Measurements from ENCODE around the gene SUSD4. TPM values are rescaled to one million over a fixed set of nuclear protein-coding genes. Genes with fewer than 3 reads are reported as not detected.

Gene SUSD4
- total RNA-seq, 1 donor from 2014 or later: 0.79 TPM

GRCh38 chr1:223189903-223190724 lies 173.9 kb downstream of the SUSD4 start:
- Histone ChIP-seq H3K4me3 (ENCODE audit: low read depth, low read length) (no peak overlapping the region), H3K27me3 (ENCODE audit: control insufficient read depth, insufficient read depth, low read length) (no peaks in the 10 kb centered on the region), H3K36me3 (ENCODE audit: control insufficient read depth, insufficient read depth, low read length) (no peaks in the 10 kb centered on the region)
- TF ChIP-seq, protein P1, sequence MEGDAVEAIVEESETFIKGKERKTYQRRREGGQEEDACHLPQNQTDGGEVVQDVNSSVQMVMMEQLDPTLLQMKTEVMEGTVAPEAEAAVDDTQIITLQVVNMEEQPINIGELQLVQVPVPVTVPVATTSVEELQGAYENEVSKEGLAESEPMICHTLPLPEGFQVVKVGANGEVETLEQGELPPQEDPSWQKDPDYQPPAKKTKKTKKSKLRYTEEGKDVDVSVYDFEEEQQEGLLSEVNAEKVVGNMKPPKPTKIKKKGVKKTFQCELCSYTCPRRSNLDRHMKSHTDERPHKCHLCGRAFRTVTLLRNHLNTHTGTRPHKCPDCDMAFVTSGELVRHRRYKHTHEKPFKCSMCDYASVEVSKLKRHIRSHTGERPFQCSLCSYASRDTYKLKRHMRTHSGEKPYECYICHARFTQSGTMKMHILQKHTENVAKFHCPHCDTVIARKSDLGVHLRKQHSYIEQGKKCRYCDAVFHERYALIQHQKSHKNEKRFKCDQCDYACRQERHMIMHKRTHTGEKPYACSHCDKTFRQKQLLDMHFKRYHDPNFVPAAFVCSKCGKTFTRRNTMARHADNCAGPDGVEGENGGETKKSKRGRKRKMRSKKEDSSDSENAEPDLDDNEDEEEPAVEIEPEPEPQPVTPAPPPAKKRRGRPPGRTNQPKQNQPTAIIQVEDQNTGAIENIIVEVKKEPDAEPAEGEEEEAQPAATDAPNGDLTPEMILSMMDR (IDR thresholded peaks at IDR 0.05; ENCODE audit: insufficient read depth, low read length, severe bottlenecking): no peak
- peak; percentile 87 for DNase-seq (ENCODE audit: low read depth)
- FAIRE-seq: peak; percentile 75

DNA sequence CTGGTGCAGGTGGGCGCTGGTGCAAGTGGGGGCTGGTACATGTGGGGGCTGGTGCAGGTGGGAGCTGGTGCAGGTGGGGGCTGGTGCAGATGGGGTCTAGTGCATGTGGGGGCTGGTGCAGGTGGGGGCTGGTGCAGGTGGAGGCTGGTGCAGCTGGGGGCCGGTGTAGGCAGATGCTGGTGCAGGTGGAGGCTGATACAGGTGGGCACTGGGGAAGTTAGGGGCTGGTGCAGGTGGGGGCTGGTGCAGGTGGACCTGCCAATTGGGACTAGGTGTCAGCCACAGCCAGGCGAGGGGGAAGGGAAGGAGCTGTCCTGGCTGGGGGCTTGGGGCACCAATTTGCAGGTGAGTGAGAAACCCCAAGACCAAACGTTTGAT lies 174.5 kb downstream of the SUSD4 start:
- FAIRE-seq (no peak), DNase-seq (ENCODE audit: low read depth) (no peak)
- H3K27me3 ChIP-seq (ENCODE audit: control insufficient read depth, insufficient read depth, low read length): no peaks in the 10 kb centered on the region
- TF ChIP-seq, protein P1 (IDR thresholded peaks at IDR 0.05; ENCODE audit: insufficient read depth, low read length, severe bottlenecking): no peak
- H3K36me3 ChIP-seq (ENCODE audit: control insufficient read depth, insufficient read depth, low read length): no peaks in the 10 kb centered on the region
- H3K4me3 ChIP-seq (ENCODE audit: low read depth, low read length): no peak overlapping the region

DNA sequence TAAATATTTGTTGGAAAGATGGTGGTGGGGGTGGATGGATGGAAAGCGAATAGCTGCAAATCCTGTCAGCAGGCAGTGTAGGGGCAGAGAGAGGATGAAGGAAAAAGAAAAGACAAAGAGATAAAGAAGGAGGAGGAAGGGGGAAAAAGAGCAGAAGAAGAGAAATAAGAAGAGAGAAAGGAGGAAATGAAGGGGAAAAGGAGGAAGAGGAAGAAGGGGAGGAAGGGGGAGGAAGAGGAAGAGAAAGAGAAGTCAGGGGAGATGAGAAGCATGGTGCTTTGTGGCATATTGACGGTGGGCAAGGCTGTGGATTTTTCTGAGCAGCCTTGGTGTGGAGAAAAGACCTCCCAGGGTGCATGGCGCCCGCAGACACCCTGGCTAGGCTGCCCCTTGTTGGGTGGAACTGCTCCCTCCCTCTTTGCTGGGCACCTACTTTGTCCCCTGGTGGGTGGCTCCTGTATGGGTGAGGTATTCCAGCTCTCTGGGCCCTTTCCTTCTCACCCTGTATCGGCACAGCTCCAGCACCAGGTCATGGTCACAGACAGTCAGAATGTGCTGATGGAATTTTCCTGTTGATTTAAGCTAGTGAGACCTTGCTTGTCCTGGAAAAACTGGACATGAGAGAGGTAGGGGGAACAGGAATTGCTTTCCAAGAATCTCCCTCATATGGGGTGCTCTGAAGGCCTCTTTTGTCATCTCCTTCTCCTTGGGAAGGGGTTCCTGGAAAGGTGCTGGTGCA lies 175.2 kb downstream of the SUSD4 start:
- H3K4me3 ChIP-seq (ENCODE audit: low read depth, low read length): no peak overlapping the region
- no peaks in the 10 kb centered on the region for H3K27me3 ChIP-seq (ENCODE audit: control insufficient read depth, insufficient read depth, low read length)
- TF ChIP-seq, protein P1 (IDR thresholded peaks at IDR 0.05; ENCODE audit: insufficient read depth, low read length, severe bottlenecking): no peak
- DNase-seq (ENCODE audit: low read depth) (no peak), FAIRE-seq (no peak)
- no peaks in the 10 kb centered on the region for H3K36me3 ChIP-seq (ENCODE audit: control insufficient read depth, insufficient read depth, low read length)

DNA sequence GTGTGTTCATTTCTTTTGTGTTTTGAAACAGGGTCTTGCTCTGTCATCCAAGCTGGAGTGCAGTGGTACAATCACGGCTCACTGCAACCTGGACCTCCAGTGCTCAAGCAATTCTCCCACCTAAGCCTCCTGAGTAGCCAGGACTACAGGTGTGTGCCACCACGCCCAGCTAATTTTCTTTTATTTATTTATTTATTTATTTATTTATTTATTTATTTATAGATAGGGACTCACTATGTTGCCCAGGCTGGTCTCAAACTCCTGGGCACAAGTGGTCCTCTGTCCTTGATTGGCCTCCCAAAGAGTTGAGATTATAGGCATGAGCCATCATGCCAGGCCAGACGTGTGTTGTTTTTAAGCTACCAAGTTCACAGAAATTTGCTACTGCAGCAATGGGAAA lies 177.2 kb downstream of the SUSD4 start:
- H3K4me3 ChIP-seq (ENCODE audit: low read depth, low read length): no peak overlapping the region
- FAIRE-seq (no peak), DNase-seq (ENCODE audit: low read depth) (no peak)
- TF ChIP-seq, protein P1 (IDR thresholded peaks at IDR 0.05; ENCODE audit: insufficient read depth, low read length, severe bottlenecking): no peak
- no peaks in the 10 kb centered on the region for H3K27me3 ChIP-seq (ENCODE audit: control insufficient read depth, insufficient read depth, low read length)
- no peaks in the 10 kb centered on the region for H3K36me3 ChIP-seq (ENCODE audit: control insufficient read depth, insufficient read depth, low read length)

DNA sequence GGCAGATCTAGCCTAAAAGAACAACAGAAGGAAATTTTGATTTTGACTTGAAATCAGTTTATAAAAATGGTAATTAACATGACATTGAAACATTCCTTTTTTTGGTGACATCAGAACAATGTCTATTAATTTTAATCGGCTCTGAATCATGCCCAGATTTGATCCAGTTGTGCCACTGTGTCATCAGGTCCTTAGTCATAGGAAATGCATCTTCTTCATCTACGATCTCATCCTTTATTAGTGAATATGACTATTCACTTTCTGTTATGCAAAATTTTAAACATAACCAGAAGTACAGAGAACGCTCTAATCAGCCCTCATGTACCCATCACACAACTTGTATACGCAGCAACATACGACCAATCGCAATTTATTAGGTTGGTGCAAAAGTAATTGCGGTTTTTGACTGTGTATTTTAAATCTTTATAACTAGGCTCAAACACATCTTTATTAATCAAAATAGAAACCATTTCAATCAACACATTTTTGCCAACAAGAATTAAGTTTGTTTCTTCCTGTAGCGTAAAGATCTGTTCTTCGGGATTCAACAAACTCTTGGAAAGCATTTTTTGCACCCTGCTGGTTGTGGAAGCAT lies 180.6 kb downstream of the SUSD4 start:
- Histone ChIP-seq H3K27me3 (ENCODE audit: control insufficient read depth, insufficient read depth, low read length) (no peaks in the 10 kb centered on the region), H3K36me3 (ENCODE audit: control insufficient read depth, insufficient read depth, low read length) (no peaks in the 10 kb centered on the region), H3K4me3 (ENCODE audit: low read depth, low read length) (no peak overlapping the region)
- peak; percentile 57 for DNase-seq (ENCODE audit: low read depth)
- no peak for FAIRE-seq
- TF ChIP-seq, protein P1 (IDR thresholded peaks at IDR 0.05; ENCODE audit: insufficient read depth, low read length, severe bottlenecking): no peak
